Stimulated activated CD4-positive, alpha-beta T cell treated with anti-CD3 and anti-CD28 coated beads, Interleukin-1b, Interleukin-23, amount 100 ng/mL, for 24 hours (primary cell): ENCODE data around the gene PBRM1.

ENCODE experiments used
- DNase-seq, 4 experiments: peaks; one replicate each; pipeline ENCODE4 v3.0.0-alpha.2; 2020; ENCODE audit warnings: low read depth in 4 of 4, low spot score in 1 of 4

Gene PBRM1

GRCh38 chr3:52512727-52513126 lies 173.0 kb downstream of the PBRM1 start:
- DNase-seq = no peak

- no peak for DNase-seq
Observed at GRCh38 chr3:52512105-52512504, 173.6 kb downstream of the PBRM1 start.

- DNase-seq = no peak
Observed at GRCh38 chr3:52511509-52511908, 174.2 kb downstream of the PBRM1 start.

GRCh38 chr3:52509753-52510328 lies 175.9 kb downstream of the PBRM1 start:
- DNase-seq = no peak

- no peak for DNase-seq
Observed at GRCh38 chr3:52507359-52507758, 178.4 kb downstream of the PBRM1 start.

GRCh38 chr3:52506266-52506966 lies 179.3 kb downstream of the PBRM1 start:
- no peak for DNase-seq

- DNase-seq = no peak
Observed at GRCh38 chr3:52504977-52505376, 180.7 kb downstream of the PBRM1 start.

- no peak for DNase-seq
Observed at GRCh38 chr3:52503788-52504424, 181.8 kb downstream of the PBRM1 start.

- no peak for DNase-seq
Observed at GRCh38 chr3:52502808-52503350, 182.8 kb downstream of the PBRM1 start.

GRCh38 chr3:52502001-52502400 lies 183.7 kb downstream of the PBRM1 start:
- DNase-seq = no peak

- DNase-seq = no peak
Observed at GRCh38 chr3:52501046-52501445, 184.7 kb downstream of the PBRM1 start.

- DNase-seq = no peak
Observed at GRCh38 chr3:52498137-52499054, 187.3 kb downstream of the PBRM1 start.

- no peak for DNase-seq
Observed at GRCh38 chr3:52495777-52496602, 189.7 kb downstream of the PBRM1 start.
